Measurements from ENCODE around the gene DRC7.

DNA sequence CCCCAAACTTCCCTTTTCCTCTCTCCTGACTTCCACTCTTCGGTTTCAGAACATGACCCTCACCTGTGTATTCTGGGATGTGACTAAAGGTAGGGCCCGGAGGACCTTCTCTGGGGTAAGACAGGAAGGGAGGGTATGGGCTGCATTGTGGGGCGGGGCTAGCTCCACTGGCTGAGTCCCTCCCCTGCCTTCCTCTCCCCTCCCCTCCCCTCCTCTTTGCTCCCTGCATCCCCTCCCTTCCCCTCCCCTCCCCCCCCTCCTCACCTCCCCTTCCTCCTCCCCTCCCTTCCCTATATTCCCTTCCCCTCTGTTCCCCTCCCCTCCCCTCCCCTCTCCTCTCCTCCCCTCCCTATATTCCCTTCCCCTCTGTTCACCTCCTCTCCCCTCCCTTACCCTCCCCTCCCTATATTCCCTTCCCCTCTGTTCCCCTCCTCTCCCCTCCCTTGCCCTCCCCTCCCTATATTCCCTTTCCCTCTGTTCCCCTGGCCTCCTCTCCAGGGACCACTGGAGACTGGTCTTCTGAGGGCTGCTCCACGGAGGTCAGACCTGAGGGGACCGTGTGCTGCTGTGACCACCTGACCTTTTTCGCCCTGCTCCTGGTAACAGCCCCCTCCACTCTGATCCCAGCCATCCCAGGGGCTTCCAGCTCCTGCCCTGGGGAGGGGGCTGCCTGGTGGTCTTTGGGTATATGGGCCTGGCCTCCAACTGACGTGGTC lies 14.7 kb upstream of the DRC7 start:
- TF ChIP-seq GATA2 (IDR thresholded peaks at IDR 0.05; ENCODE audit: low read depth, low read length) (no peak), GATA3 (IDR thresholded peaks at IDR 0.05; ENCODE audit: low read depth, low read length) (no peak)

Measured in SH-SY5Y (cell line).